Hepatocyte (in vitro differentiated cells): ENCODE results near the gene SIX2. TPM values are rescaled to one million over a fixed set of nuclear protein-coding genes. Genes with fewer than 3 reads are reported as not detected.

Experiments used
- DNase-seq: peaks from one replicate; pipeline ENCODE4 v3.0.0-alpha.2; 2016; ENCODE audit warnings: low spot score
- H2AFZ ChIP-seq: fragments of 200-600 bp; sonication (generic); 2 replicates; pipeline ENCODE4 v1.6.0; 2016; ENCODE audit warnings: antibody characterized with exemption, mild to moderate bottlenecking
- H3K27ac ChIP-seq: fragments of 200-600 bp; sonication (generic); 2 replicates; pipeline ENCODE4 v1.5.1; 2016; ENCODE audit warnings: mild to moderate bottlenecking
- H3K27me3 ChIP-seq: fragments of 200-600 bp; sonication (generic); 2 replicates; pipeline ENCODE4 v1.6.1; 2016
- H3K36me3 ChIP-seq: fragments of 200-600 bp; sonication (generic); replicated peaks from 2 replicates; pipeline ENCODE4 v1.5.1; 2016; ENCODE audit warnings: low read depth; ENCODE audit not compliant: insufficient read depth
- H3K4me1 ChIP-seq: fragments of 200-600 bp; sonication (generic); 2 replicates; pipeline ENCODE4 v1.5.1; 2016; ENCODE audit warnings: mild to moderate bottlenecking, moderate library complexity; ENCODE audit not compliant: insufficient read depth
- H3K4me2 ChIP-seq: fragments of 200-600 bp; sonication (generic); 2 replicates; pipeline ENCODE4 v1.6.0; 2016
- H3K4me3 ChIP-seq: fragments of 200-600 bp; sonication (generic); 2 replicates; pipeline ENCODE4 v1.5.1; 2016; ENCODE audit warnings: mild to moderate bottlenecking
- H3K79me2 ChIP-seq: fragments of 200-600 bp; sonication (generic); 2 replicates; pipeline ENCODE4 v1.6.0; 2017; ENCODE audit warnings: mild to moderate bottlenecking
- H3K9me2 ChIP-seq: fragments of 200-600 bp; sonication (generic); replicated peaks from 2 replicates; pipeline ENCODE4 v1.6.0; 2017; ENCODE audit warnings: mild to moderate bottlenecking; ENCODE audit not compliant: insufficient read depth
- H3K9me3 ChIP-seq: fragments of 200-600 bp; sonication (generic); 2 replicates; pipeline ENCODE4 v1.5.1; 2016; ENCODE audit warnings: low read depth, mild to moderate bottlenecking
- H4K20me1 ChIP-seq: fragments of 200-600 bp; sonication (generic); 2 replicates; pipeline ENCODE4 v1.6.0; 2016; ENCODE audit warnings: mild to moderate bottlenecking; ENCODE audit not compliant: insufficient read depth, poor library complexity, severe bottlenecking
- EZH2 ChIP-seq: fragments of 200-600 bp; sonication (generic); IDR thresholded peaks from 2 replicates; pipeline ENCODE4 v1.6.1; 2016; ENCODE audit warnings: antibody characterized with exemption, mild to moderate bottlenecking, borderline replicate concordance
- EZH2phosphoT487 ChIP-seq: fragments of 200-600 bp; sonication (generic); IDR thresholded peaks from one replicate; pipeline ENCODE4 v1.6.1; 2018; ENCODE audit warnings: antibody characterized with exemption, mild to moderate bottlenecking, low read depth, moderate library complexity; ENCODE audit not compliant: unreplicated experiment, severe bottlenecking
- WGBS: methylation state at CpG from one replicate; pipeline ENCODE4 v1.1.6; 2016; ENCODE audit warnings: low lambda C conversion rate; ENCODE audit errors: missing lambda C conversion rate; 5-methylcytosine and 5-hydroxymethylcytosine counted together
- polyA plus RNA-seq: library from polyadenylated mRNA; unstranded; fragments of >200 nt; fragmentation: Nextera tagmentation; extraction: Ambion mirVana; gene quantifications from 2 replicates; pipeline ENCODE4 v1.2.1, GENCODE V29; 2016
- total RNA-seq: library from RNA; depleted of rRNA; stranded (reverse); fragments of >200 nt; gene quantifications from 2 replicates; pipeline ENCODE4 v1.2.3, GENCODE V29; 2014
- TF ChIP-seq, protein P1 (sequence below): fragments of 200-600 bp; sonication (generic); IDR thresholded peaks from 2 replicates; pipeline ENCODE4 v1.5.1; 2016; ENCODE audit warnings: antibody characterized with exemption, mild to moderate bottlenecking; ENCODE audit not compliant: poor library complexity

The SIX2 gene
- total and polyA plus RNA-seq, 2 experiments from 2014 or later = 0.53 to 1.3 TPM

DNA sequence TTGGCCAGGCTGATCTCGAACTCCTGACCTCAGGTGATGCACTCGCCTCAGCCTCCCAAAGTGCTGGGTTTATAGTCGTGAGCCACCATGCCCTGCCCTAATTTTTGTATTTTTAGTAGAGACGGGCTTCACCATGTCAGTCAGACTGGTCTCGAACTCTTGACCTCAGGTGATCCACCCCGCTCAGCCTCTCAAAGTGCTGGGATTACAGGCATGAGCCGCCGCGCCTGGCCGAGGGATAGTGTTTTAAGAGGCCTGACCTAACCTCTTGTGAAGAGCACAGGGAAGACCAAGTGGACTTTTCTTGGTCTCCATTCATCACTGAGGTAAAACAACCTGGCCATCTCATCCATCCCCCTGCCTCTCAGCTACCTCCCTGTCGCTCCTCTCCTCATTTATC, 29.7 kb downstream of the SIX2 start:
- no peaks in the 10 kb centered on the region for H3K9me3 ChIP-seq
- WGBS = 78% methylated on average over 11 of the region's 11 CpGs
- TF ChIP-seq, protein P1, sequence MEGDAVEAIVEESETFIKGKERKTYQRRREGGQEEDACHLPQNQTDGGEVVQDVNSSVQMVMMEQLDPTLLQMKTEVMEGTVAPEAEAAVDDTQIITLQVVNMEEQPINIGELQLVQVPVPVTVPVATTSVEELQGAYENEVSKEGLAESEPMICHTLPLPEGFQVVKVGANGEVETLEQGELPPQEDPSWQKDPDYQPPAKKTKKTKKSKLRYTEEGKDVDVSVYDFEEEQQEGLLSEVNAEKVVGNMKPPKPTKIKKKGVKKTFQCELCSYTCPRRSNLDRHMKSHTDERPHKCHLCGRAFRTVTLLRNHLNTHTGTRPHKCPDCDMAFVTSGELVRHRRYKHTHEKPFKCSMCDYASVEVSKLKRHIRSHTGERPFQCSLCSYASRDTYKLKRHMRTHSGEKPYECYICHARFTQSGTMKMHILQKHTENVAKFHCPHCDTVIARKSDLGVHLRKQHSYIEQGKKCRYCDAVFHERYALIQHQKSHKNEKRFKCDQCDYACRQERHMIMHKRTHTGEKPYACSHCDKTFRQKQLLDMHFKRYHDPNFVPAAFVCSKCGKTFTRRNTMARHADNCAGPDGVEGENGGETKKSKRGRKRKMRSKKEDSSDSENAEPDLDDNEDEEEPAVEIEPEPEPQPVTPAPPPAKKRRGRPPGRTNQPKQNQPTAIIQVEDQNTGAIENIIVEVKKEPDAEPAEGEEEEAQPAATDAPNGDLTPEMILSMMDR = no peak
- TF ChIP-seq EZH2 (no peak), EZH2phosphoT487 (no peak)

DNA sequence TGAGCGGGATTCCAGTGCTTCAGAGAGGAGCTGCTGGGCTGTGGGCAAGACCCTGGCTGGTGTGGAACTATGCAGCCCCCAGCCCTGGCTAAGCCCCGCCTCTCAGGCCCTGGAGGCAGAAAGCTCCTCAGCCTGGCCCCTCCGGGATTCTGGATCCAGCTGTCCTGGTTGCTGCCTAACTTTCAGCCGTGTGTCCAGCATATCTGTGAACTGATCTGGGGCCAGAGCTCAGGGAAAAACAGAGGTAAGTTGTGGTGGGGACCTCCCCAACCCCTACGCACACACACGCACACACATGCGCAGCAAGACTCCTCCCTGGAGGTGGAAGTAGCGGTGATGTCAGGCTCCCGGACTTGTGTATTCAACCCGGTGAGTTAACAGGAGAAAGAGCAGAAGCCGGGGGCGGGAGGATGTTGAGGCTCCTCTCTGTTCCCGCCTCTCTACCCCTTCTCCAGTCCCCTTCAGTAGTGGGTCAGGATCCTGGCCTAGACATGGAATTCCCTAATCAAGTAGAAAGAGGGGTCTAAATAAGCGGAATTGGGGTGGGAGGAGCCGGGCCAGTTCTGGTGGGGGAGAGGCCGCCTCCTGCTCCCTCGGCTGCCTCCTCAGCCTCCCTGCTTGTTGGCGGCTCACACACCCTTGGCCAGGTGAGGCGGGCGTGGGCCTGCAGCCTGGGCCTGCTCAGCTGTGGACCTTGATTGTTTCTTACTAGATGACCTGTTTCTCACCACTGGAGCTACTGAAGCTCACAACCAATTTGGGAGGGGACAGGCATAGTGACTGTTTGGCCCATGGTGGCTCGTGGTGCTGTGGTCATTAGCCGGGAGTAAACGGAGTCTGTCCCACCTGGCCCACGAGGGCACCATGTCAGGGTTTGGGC, 33.4 kb downstream of the SIX2 start:
- H3K27me3 ChIP-seq = peaks cover 22% of the 10 kb centered on the region
- TF ChIP-seq EZH2phosphoT487 = no peak
- TF ChIP-seq EZH2 = no peak
- TF ChIP-seq, protein P1 = no peak
- H4K20me1 ChIP-seq = no peaks in the 10 kb centered on the region
- no peak overlapping the region for H3K27ac ChIP-seq
- no peak overlapping the region for H2AFZ ChIP-seq
- no peak overlapping the region for H3K4me3 ChIP-seq
- H3K36me3 ChIP-seq = no peaks in the 10 kb centered on the region
- no peaks in the 10 kb centered on the region for H3K9me2 ChIP-seq
- no peak overlapping the region for H3K4me2 ChIP-seq
- no peaks in the 10 kb centered on the region for H3K4me1 ChIP-seq
- DNase-seq = no peak
- H3K79me2 ChIP-seq = no peaks in the 10 kb centered on the region
- no peaks in the 10 kb centered on the region for H3K9me3 ChIP-seq
- 72% methylated on average over 24 of the region's 24 CpGs for WGBS

More for the DNA sequence above, 29.7 kb downstream of the SIX2 start:
- H3K4me1 ChIP-seq = no peaks in the 10 kb centered on the region
- H3K36me3 ChIP-seq = no peaks in the 10 kb centered on the region
- no peak for DNase-seq
- H3K9me2 ChIP-seq = no peaks in the 10 kb centered on the region
- no peaks in the 10 kb centered on the region for H4K20me1 ChIP-seq
- H2AFZ ChIP-seq = no peak overlapping the region
- H3K27me3 ChIP-seq = peaks cover 14% of the 10 kb centered on the region
- no peak overlapping the region for H3K4me3 ChIP-seq
- H3K79me2 ChIP-seq = no peaks in the 10 kb centered on the region
- H3K27ac ChIP-seq = no peak overlapping the region
- no peak overlapping the region for H3K4me2 ChIP-seq

DNA sequence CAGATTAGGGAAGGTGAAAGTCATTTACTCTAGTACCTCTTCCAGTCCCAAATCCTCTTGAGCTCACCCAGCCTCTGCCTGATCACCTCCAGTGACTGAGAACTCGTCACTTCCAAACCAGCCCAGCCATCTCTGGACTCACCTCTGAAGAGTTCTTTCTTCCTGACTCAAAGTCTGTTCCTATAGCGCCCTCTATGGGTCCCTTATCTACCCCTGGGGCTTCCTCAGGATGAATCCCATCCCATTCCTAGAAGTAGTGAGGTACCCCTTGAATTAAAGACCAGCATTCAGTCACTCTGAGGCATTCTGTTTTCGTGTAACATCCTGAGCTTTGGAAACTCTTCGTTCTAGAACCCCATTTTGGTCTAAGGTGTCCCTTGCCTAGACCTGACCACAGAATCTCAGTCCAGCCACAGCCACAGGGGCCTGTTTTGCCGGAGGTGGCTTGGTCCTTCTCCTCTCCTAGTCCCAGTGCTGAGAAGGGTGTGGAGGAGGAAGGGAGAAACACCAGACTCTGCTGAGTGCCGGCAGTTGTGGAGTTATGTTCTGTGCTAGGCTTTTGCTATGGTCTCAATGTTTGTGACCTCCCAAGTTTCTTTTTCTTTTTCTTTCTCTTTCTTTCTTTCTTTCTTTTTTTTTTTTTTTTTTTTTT, 35.1 kb downstream of the SIX2 start:
- DNase-seq = peak; percentile 58
- H3K27me3 ChIP-seq = peaks cover 20% of the 10 kb centered on the region

More for the DNA sequence above, 35.1 kb downstream of the SIX2 start:
- Histone ChIP-seq H3K4me1 (no peaks in the 10 kb centered on the region), H2AFZ (no peak overlapping the region), H3K4me3 (no peak overlapping the region), H3K27ac (no peak overlapping the region), H3K36me3 (no peaks in the 10 kb centered on the region), H3K4me2 (no peak overlapping the region), H3K9me2 (no peaks in the 10 kb centered on the region), H3K9me3 (no peaks in the 10 kb centered on the region), H4K20me1 (no peaks in the 10 kb centered on the region), H3K79me2 (no peaks in the 10 kb centered on the region)
- TF ChIP-seq EZH2 (no peak), EZH2phosphoT487 (no peak)
- TF ChIP-seq, protein P1 = peak; percentile 32
- 53% methylated on average over 6 of the region's 6 CpGs for WGBS
